ENCODE results near the gene THUMPD3.

DNA sequence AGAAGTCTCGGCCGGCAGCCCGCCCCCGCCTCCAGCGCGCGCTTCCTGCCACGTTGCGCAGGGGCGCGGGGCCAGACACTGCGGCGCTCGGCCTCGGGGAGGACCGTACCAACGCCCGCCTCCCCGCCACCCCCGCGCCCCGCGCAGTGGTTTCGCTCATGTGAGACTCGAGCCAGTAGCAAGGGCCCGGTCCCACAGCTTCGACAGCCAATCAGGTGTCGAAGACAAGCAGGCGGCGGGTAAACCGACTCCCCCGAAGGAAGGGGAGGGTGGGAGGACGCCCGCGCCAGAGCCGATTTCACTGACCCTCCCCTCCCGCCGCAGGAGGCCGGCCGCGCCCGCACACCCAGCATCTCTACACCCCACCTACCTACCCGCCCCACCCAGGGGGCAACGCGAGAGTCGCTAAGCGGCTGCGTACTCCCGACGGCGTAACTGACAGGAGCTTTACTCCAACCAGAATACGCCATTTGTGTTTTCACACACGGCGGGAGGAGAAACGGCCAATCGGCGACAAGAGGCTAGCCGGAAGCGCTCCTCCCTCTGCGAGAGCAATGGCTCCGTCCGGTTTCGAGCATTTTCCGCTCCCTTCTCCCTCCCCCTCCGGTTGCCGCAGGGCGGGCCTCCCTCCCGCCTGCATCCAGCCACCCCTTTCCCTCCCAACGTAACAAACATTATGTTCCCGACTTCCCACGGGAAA is 33.9 kb downstream of the THUMPD3 start:
- peak; percentile 12 for TF ChIP-seq EP300 (IDR thresholded peaks at IDR 0.05; ENCODE audit: low read depth)
- TF ChIP-seq, protein P1, sequence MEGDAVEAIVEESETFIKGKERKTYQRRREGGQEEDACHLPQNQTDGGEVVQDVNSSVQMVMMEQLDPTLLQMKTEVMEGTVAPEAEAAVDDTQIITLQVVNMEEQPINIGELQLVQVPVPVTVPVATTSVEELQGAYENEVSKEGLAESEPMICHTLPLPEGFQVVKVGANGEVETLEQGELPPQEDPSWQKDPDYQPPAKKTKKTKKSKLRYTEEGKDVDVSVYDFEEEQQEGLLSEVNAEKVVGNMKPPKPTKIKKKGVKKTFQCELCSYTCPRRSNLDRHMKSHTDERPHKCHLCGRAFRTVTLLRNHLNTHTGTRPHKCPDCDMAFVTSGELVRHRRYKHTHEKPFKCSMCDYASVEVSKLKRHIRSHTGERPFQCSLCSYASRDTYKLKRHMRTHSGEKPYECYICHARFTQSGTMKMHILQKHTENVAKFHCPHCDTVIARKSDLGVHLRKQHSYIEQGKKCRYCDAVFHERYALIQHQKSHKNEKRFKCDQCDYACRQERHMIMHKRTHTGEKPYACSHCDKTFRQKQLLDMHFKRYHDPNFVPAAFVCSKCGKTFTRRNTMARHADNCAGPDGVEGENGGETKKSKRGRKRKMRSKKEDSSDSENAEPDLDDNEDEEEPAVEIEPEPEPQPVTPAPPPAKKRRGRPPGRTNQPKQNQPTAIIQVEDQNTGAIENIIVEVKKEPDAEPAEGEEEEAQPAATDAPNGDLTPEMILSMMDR (IDR thresholded peaks at IDR 0.05), result no peak

Data from transverse colon (tissue), 3 donors.